Activated CD4-positive, alpha-beta T cell treated with anti-CD3 and anti-CD28 coated beads, Interleukin-2, Interleukin-4, amounts not matched to agents 100 ng/mL and 50 ng/mL, durations not matched to agents 16 hours and 8 hours (primary cell): ENCODE data around the gene MIPOL1.
"Not testable (repeated sequence)": the region's sequence is repeated elsewhere in the genome, so short reads cannot be mapped to it uniquely, and the experiment has no call there.

ENCODE experiments used
- DNase-seq: peaks from one replicate; pipeline ENCODE4 v3.0.0-alpha.2; 2020; ENCODE audit warnings: low spot score

MIPOL1 gene

DNA sequence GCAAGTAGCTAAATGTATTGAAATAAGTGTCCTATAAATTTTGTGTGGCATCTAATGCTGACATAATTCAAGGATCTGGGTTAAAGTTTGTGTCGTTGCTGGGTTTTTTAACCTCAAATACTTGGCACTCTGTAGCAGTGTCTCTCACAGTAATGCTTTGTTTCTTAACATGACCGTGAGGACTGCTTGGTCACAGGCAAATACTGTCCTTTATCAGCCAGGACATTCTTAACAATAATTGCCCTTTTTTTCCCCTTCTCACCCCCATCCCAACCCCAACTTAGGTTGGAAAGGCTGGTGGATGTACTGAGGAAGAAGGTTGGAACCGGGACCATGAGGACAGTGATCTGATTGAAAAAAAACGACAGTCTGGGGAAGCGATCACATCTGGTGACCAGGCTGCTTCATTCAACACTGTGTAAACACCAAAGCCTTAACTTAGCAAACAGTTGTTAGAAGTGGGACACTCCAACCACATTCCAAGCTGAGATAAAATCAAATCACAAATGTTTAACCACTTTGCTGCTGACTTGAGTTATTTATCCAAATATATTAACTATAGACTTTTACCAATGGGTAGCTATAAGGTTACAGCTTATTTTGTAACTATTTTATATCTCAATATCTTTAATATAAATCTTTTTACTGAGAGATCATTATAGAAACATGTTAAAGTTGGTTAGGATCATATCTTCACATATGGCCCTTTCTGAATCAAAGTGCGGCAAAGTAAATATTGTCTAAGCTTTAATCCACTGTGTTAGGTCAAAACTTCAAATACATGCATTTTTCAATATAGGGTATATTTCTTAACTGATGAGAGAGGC, 349.1 kb downstream of the MIPOL1 start:
- DNase-seq, result no peak

DNA sequence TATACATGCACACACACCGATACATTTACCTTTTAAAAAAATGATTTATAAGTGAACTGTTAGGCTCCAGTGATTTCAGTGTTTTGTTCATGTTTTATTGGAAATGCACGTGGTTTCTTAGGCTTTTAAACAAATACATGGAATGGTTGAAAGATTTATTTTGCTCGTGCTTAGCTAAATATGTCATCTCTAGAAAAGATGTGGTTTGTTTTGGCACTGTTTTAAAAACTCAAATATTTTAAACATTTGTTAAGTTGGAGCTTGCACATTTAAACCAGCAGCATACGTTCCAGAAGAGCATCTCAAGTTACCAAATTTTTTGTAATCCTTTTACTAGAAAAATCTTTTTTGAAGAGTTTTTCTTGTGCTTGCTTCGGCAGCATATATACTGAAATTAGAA, 352.8 kb downstream of the MIPOL1 start:
- DNase-seq, result no peak

DNA sequence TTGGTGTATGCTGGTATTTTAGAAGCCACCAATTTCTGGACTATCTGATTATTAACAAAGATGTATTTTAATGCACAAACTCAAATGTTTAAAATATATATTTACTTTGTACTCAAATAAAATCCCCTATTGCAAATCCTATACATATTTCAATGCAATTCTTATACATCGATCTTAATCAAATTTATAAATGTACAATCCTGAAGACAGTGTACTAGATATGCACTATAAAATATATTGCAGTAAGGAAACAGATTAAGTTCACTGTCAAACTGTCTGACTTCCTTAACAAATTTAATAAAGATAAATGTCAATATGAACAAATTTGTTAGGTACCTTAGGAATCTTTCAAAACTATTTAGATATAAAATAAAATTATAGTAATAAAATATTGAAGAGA, 353.4 kb downstream of the MIPOL1 start:
- DNase-seq, result no peak

DNA sequence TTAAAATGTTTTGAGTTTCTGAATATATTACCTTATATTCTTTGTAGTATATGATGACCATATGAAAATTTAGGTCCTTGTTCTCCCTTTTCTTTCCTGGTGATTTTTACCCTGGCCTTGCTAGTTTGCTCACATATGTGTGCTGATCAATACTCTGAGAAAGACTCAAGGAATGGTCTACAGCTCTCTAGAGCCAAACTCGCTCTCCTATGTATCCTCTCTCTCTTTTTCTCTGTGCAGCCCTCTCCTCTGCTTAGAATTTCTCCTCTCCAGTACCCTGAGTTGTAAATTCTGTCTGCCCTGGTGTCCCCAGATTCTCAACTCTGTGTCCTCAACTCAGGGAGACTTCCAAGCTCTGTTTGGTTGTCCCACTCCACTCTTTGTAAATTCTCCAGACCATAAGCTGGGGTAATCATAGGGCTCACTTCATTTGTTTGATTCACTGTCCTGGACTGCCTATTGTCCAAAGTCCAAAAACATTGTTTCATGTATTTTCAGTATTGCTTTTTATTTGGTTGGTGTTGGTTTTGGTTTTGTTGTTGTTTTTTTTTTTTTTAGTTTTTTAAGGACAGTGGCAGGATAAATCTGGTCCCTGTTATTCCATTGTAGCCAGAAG, 356.3 kb downstream of the MIPOL1 start:
- DNase-seq, result no peak

DNA sequence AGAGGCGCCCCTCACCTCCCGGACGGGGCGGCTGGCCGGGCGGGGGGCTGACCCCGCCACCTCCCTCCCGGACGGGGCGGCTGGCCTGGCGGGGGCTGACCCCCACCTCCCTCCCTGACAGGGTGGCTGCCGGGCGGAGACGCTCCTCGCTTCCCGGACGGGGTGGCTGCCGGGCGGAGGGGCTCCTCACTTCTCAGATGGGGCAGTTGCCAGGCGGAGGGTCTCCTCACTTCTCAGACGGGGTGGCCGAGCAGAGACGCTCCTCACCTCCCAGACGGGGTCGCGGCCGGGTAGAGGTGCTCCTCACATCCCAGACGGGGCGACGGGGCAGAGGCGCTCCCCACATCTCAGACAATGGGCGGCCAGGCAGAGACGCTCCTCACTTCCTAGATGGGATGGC, 357.9 kb downstream of the MIPOL1 start:
- DNase-seq, result not testable (repeated sequence)

DNA sequence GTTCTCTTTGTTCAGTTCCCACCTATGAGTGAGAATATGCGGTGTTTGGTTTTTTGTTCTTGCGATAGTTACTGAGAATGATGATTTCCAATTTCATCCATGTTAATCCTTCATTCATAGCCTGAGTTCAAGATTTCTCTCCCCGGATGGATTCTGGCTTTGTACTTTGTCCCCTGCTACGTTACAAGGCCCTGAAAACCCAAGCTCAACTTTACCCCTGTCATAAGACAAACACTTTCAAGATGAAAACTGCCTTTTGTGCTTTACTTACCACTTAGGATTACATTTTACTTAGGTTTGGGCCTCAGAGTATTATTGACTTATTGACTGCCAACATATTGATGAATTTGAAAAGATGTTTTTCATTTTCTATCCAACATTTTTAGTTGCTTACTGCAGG, 361.0 kb downstream of the MIPOL1 start:
- DNase-seq, result no peak

DNA sequence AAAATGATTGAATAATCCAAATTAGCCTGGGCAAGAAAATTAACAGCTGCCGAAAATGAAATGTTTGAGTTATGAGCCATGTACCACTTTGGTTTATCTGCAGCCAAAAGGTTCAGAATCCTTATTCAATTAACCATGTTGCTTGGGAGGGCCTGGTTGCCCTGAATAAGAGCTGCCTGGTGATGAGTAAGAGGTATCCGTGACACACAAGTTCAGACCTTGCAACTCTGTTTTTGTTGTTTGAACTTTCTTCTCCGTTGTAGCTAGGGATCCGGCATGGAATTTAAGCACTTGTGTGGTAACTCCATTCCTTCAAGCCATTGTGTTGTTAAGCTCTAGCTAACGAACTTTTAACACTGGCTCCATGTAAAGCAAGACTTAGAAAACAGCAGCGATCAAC, 361.6 kb downstream of the MIPOL1 start:
- no peak for DNase-seq

DNA sequence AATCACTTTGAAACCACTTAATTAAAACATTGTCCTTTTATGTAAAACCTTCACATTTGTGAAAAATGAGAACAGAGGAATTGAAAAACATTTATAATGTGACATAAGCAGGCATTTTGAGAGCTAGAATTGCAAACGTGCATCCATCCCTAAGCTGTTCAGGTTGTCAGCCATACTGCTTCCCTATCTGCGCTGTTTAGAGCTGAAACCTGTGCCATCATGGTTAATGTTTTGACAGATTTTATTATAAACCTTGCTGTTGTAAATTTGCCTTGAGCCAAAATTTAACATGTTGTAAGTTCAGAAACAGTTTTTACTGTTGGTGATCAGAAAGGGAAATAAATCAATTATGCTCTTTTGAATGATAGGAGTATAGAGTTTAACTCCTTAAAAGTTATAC, 365.5 kb downstream of the MIPOL1 start:
- no peak for DNase-seq

DNA sequence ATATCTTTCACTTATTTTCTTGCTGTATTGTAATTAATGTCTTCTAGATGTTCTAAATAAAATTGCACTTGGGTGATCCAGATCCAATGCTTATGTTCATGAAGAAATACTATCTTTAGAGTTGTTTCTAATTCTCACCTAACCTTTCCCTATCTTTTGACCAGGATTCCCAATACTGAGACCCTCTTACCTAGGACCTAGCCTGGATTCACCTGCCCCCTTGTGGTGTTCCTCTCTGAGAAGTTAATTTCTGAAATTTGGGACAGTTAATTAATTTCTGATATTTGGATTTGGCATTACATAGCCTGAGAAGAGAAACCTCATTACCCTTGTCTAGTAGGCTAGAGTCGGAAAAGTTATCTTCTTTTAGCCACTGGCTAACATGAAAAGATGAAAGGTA, 367.8 kb downstream of the MIPOL1 start:
- DNase-seq, result no peak

DNA sequence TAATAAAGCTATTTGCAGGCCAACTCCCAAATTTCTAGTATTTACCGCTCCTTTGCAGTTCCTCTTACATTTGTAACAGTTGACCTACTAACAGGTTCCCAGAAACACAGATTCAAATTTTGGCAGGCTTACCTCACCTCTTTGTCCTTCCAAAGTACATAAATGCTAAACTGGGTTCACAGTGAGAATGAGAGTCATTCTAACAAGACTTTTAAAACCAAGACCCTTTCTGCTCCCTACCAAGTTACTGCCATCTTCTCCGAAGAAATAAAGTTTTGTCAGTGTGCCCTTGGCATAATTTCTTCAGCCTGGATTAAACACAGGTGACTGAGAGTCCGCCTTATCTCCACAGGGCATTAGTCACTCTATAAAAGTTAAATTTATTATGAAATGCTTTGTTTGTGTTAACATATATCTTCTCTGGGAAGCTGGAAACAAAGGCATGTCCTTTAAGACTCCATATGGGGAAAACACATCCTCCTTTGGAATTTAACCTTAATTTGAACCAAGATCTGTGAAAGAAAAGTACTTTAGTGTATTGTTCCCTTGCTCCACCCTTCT, 369.2 kb downstream of the MIPOL1 start:
- DNase-seq, result no peak

DNA sequence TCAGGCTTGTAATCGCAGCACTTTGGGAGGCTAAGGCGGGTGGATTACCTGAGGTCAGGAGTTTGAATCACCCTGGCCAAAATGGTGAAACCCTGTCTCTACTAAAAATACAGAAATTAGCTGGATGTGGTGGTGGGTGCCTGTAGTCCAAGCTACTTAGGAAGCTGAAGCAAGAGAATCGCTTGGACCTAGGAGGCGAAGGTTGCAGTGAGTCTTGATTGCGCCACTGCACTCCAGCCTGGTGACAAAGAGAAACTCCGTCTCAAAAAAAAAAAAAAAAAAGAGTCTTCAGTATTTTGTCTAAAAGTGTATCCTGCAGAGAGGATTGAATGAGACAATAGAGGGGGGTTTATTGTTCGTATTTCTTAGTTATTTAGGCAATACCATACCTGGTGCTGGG, 372.0 kb downstream of the MIPOL1 start:
- no peak for DNase-seq

DNA sequence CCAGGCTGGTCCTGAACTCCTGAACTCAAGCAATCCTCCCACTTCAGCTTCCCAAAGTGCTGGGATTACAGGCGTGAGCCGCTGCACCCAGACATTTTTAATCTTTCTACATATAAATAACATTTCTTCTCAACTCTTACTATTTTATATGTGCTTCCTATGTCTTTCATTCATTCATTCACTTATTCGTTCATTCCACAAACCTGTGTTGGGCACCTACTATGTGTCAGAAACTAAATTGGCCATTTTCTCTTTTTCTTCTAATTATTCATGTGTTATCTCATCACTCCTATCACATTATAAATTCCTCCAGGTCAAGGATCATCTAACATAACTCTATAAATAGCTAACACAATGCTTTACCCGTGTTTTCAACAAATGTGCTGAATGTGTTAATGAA, 373.7 kb downstream of the MIPOL1 start:
- no peak for DNase-seq

DNA sequence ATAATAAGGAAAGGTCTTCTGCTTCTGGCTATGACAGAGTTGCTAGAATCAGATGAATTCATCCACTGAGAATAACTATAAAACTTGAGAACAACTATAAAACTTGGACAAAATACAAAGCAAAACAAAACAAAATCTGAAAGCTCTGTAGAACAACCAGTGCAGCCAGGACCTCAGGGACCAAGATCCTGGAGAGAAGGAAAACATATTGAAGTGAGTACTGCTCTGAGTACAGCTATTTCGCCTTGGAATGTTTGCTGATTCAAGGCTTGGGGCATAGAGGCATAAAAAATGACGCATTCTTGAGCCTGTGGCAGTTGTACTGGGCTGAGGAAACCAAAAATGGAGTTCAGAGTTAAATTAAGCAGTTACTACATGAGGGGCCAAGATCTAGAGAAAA, 375.6 kb downstream of the MIPOL1 start:
- DNase-seq, result no peak

DNA sequence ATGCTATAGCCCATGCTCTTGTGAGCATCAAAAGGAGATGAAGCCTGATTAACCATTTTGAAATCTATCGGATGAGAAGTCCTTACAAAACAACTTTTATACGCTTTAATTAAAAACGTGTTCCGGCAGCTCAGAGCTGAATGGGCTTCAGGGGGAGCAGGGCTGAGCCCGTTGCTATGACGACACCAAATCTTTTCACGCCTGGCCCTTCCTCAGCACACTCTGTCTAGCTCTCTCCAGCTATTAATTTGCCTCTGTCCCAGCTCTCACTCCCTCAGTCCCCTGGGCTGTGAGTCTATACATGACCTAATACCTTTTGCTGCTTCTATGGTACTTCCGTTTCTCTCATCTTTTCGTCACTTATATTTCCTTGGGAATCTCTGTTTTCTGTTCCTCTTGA, 381.5 kb downstream of the MIPOL1 start:
- no peak for DNase-seq

DNA sequence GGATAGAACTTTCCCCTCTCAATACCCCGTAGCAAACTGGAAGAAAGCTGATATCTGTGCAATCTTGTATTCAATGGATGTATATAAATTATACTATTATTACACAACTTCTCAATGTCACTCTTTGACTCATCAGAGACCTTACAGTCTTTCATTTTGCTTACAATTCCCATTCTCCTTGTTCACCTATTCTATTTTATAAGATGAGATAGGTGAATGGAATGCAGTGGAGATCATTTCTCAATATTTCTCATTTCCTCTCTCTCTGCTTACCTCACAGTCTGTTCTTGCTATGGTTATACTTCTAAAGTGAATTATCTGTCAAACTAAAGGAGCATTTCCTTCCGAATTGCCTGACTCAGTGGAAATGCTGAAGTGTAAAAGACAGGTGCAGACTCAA, 382.4 kb downstream of the MIPOL1 start:
- DNase-seq, result no peak

DNA sequence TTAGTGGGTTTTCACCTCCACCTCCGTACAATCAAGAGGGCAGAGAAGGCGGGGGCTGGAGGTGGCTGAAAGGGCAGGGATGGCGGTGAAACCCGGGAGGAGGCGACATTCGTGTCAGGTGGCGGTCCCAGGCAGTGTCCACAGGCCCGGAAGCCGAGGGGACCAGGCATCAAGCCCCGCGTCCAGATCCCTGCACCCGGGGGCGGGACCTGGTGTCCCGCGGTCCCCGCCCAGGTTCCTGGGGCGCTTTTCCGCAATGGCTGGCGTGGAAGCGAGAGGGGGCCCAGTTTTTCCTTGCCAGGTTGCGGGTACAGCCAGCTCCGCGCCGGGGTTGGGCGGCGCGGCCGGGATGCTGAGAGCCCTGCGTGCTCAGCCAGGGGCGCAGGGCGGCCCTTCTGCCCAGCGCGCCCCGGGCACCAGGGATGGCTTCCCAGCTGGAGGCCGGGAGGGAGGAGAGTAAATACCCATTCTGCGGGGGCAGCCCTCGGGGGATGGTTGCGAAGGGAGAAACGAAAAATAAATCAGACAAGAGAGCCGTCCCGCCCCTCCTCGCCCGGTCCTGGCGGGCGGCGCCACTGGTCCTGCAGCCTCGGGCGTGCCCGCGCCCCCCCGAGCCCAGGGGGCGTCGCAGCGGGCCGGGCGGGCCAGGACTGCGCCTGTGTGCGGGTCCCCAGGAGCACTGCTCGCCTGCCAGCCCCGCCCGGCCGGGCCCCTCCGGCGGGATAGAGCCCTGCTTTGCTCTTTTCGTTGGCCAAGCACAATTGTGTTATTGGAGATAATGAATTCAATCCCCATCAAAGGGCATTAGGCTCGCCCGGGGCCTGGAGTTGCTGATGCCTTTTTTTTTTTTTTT, 385.8 kb downstream of the MIPOL1 start:
- no peak for DNase-seq

DNA sequence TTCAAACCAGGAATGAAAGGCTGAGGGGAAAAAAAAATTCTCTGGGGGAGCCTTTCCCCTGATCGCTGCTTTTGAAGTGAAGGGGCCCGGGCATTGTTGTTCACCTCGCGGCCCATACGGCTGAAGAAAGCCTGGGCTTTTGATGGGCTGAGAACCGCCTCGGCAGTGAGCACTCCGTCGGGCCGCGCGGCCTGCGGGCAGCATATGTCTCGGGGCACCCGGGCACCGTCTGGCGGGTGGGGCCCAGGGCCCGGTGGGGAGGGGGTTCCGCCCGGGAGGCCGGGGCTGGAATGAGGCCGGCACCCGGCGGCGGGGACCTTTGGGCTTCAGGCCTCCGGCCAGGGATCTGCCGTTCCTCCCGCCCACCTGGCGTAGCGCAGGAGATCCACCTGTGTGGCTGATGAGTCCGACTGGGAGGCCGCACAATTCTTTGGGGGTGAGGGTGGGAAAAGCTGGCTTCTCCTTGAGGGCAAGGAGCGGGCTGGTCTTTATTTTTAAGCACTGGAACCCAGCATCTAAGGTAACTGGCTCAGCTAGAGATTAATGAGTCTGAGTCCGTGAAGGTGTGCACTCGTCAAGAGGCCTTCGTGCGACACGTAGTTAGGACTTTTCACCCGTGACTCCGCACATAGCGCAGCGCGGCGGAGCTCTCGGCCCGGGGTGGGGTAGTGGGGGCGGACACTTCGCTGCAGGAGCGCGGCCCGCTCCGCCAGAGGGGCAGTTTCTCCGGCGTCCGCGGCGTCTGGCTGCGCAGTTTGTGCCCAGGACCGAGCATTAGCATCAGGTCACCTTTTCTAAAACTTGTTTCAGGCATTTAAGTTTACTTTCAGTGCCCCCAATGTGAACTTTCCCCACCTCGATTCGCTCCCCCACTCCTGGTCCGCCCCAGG, 386.7 kb downstream of the MIPOL1 start:
- DNase-seq, result no peak

DNA sequence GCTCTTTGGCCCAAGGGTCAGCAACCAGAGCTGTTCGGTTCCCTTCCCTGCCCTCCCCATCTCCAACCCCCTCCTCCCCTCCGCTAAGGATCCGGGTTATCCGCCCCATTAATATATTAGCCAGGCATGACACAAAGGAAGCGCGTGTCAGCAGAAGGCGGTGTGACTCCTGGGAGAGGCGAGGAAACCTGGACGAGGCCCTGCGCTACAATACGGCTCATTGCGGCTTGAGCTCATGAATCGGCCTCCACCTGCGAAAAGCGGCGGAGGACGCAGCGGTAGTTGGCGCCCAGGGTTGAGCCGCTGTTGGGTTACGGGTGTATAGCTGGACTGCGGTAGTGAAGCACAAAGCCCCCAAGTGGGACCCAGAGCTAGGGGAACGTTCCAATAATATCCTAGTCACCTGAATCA, 387.4 kb downstream of the MIPOL1 start:
- no peak for DNase-seq

DNA sequence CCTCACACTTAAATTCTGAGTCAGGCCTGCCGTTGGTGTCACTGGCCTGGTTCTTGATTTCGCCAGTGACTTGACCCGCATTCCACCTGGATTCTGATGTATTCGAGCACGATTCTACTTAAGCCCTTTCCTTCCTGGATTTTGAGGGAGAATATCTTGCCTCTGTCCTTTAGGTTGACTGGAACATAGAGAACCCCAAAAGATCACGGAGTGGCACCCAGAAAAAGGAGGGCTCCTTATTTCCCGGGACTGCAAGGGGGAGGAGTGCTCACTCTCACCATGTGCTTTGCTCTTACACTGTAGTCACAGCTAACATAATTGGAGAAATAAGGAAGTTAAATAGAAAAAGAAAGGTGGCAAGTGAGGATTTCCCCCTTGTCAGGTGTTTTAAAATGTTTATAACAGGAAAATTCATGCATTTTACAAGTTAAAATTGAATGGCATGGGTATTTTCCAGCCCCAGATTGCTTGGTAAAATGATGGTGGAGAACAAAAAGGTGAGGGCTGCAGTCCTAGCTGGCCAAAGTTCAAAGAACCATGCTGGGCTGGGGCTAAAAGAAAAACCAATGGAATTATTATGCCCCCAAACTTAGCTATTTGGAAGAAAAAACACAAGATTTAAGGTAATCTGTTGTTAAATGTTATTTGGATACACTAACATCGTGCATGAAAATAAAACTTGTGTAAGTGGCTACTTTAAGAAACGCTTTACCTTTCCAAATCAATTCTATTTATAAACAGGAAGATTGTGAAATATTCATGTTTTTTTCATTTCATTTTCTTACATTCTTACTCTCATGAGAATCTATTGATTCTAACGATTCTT, 388.4 kb downstream of the MIPOL1 start:
- DNase-seq, result no peak

DNA sequence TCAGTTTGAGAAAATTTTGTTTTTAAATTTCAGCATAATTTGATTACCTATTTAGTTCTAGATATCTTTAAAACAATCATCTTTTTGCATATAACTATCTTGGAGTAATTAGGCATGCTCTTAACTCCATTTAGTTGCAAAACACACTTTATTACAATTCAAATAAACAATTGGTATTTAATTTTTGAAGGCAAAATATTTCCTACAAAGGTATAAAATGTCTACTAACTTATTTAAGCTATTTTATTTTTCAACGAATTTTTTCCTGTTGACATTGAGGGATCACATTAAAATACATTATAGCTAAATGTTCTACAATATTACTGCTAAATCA, 389.0 kb downstream of the MIPOL1 start:
- no peak for DNase-seq
